SK-N-SH (cell line): ENCODE data around the gene IARS2. TPM values are rescaled to one million over a fixed set of nuclear protein-coding genes. Genes with fewer than 3 reads are reported as not detected.

Experiments
- CTCF ChIA-PET: fragments of 300-600, 350-600 bp; formaldehyde crosslinking; extraction: SDS; loops from one replicate; lab custom pipeline; 2021; lab: Yijun Ruan, JAX
- POLR2A ChIA-PET: fragments of 350-600 bp; sonication (Branson Sonifier 250); formaldehyde crosslinking; extraction: SDS; loops from one replicate; lab custom pipeline; 2020; ENCODE audit warnings: antibody characterized with exemption, inconsistent platforms; lab: Yijun Ruan, JAX
- DNase-seq: peaks from one replicate; pipeline ENCODE4 v3.0.0; 2012
- H2AFZ ChIP-seq: fragments of 200-600 bp; sonication (generic); 2 replicates; pipeline ENCODE4 v1.8.1; 2016; ENCODE audit warnings: antibody characterized with exemption, mild to moderate bottlenecking, low read depth
- H3F3A ChIP-seq: fragments of 200-600 bp; sonication (generic); replicated peaks from 2 replicates; pipeline ENCODE3; 2016; ENCODE audit warnings: antibody characterized with exemption, mild to moderate bottlenecking; ENCODE audit not compliant: insufficient read depth
- H3K27ac ChIP-seq, 2 experiments: fragments of 200-500 bp in 1 of 2; fragments of 200-600 bp in 1 of 2; sonication (Bioruptor generic) in 1 of 2; sonication (generic), shearing (Covaris generic) in 1 of 2; 2 replicates each; pipeline versions ENCODE4 v1.5.1 to v1.6.1; 2014 to 2016; ENCODE audit warnings: low read depth in 2 of 2, inconsistent platforms in 1 of 2, low read length in 1 of 2, mild to moderate bottlenecking in 1 of 2, mixed read lengths in 1 of 2
- H3K27me3 ChIP-seq: fragments of 200-600 bp; sonication (generic), shearing (Covaris generic); 2 replicates; pipeline ENCODE4 v1.6.1; 2016; ENCODE audit warnings: mixed run types; ENCODE audit not compliant: insufficient read depth
- H3K36me3 ChIP-seq, 2 experiments: fragments of 200-500 bp in 1 of 2; fragments of 200-600 bp in 1 of 2; sonication (Bioruptor generic) in 1 of 2; sonication (generic) in 1 of 2; replicated peaks in 1 of 2; 2 replicates each; pipeline versions ENCODE3 to v1.5.1; 2014 to 2016; ENCODE audit warnings: low read length in 1 of 2, mild to moderate bottlenecking in 1 of 2; ENCODE audit not compliant: insufficient read depth in 2 of 2, control insufficient read depth in 1 of 2
- H3K4me1 ChIP-seq, 2 experiments: fragments of 200-500 bp in 1 of 2; fragments of 200-600 bp in 1 of 2; sonication (Bioruptor generic) in 1 of 2; sonication (generic), shearing (Covaris generic) in 1 of 2; 2 replicates each; pipeline versions ENCODE4 v1.5.1 to v1.6.1; 2014 to 2016; ENCODE audit warnings: low read depth in 1 of 2, low read length in 1 of 2, mixed run types in 1 of 2; ENCODE audit not compliant: insufficient read depth in 2 of 2, control insufficient read depth in 1 of 2
- H3K4me2 ChIP-seq: fragments of 200-600 bp; sonication (generic), shearing (Covaris generic); 2 replicates; pipeline ENCODE4 v1.6.1; 2017; ENCODE audit warnings: mixed run types
- H3K4me3 ChIP-seq, 2 experiments: fragments of 200-500 bp in 1 of 2; fragments of 200-600 bp in 1 of 2; sonication (Bioruptor generic) in 1 of 2; sonication (generic), shearing (Covaris generic) in 1 of 2; 2 replicates each; pipeline versions ENCODE4 v1.5.1 to v1.8.1; 2014 to 2016; ENCODE audit warnings: low read depth in 2 of 2, inconsistent platforms in 1 of 2, low read length in 1 of 2, mild to moderate bottlenecking in 1 of 2, mixed read lengths in 1 of 2, moderate library complexity in 1 of 2
- H3K79me2 ChIP-seq: fragments of 200-600 bp; sonication (generic); 2 replicates; pipeline ENCODE4 v1.8.1; 2017; ENCODE audit warnings: mild to moderate bottlenecking; ENCODE audit not compliant: insufficient read depth
- H3K9ac ChIP-seq: fragments of 200-600 bp; sonication (generic); 2 replicates; pipeline ENCODE4 v1.6.1; 2017; ENCODE audit warnings: mixed run types
- H3K9me2 ChIP-seq: fragments of 200-600 bp; sonication (generic); 2 replicates; pipeline ENCODE4 v1.6.1; 2017; ENCODE audit warnings: mixed run types
- H3K9me3 ChIP-seq: fragments of 200-600 bp; sonication (generic); 2 replicates; pipeline ENCODE4 v1.6.1; 2017; ENCODE audit warnings: mixed run types, mild to moderate bottlenecking, moderate library complexity
- H4K20me1 ChIP-seq: fragments of 200-600 bp; sonication (generic); 2 replicates; pipeline ENCODE4 v1.6.1; 2017; ENCODE audit warnings: mild to moderate bottlenecking, mixed run types; ENCODE audit not compliant: insufficient read depth
- CTCF ChIP-seq: fragments of 200-600 bp; sonication (generic); IDR thresholded peaks from 2 replicates; pipeline ENCODE4 v1.6.1; 2017; ENCODE audit warnings: antibody characterized with exemption, mild to moderate bottlenecking, moderate library complexity
- ELF1 ChIP-seq: IDR thresholded peaks from 2 replicates; pipeline ENCODE4 v1.4.0; 2012
- EP300 ChIP-seq, 2 experiments: IDR thresholded peaks; 2 replicates each; pipeline versions ENCODE4 v1.4.0 to v1.6.1; 2012; ENCODE audit warnings: borderline replicate concordance in 1 of 2, low read depth in 1 of 2, low read length in 1 of 2
- EZH2phosphoT487 ChIP-seq: fragments of 200-600 bp; sonication (generic); IDR thresholded peaks from 2 replicates; pipeline ENCODE4 v1.6.1; 2017; ENCODE audit warnings: low read depth, mixed run types, mild to moderate bottlenecking, antibody characterized with exemption, moderate library complexity, borderline replicate concordance
- FOXJ3 ChIP-seq: sonication (generic); formaldehyde crosslinking; IDR thresholded peaks from 2 replicates; pipeline ENCODE4 v1.5.1; 2020; ENCODE audit warnings: mild to moderate bottlenecking, missing genetic modification reagents
- FOXM1 ChIP-seq: IDR thresholded peaks from 2 replicates; pipeline ENCODE4 v1.4.0; 2012; ENCODE audit warnings: low read depth, mild to moderate bottlenecking
- GABPA ChIP-seq: IDR thresholded peaks from 2 replicates; pipeline ENCODE4 v1.4.0; 2012; ENCODE audit warnings: low read depth, mild to moderate bottlenecking
- GATA2 ChIP-seq: sonication (generic); formaldehyde crosslinking; IDR thresholded peaks from 2 replicates; pipeline ENCODE4 v1.5.0; 2020; ENCODE audit warnings: mild to moderate bottlenecking, missing genetic modification reagents
- MEF2A ChIP-seq: IDR thresholded peaks from 2 replicates; pipeline ENCODE4 v1.4.0; 2012; ENCODE audit warnings: low read depth, borderline replicate concordance
- NFIC ChIP-seq: IDR thresholded peaks from 2 replicates; pipeline ENCODE4 v1.4.0; 2012; ENCODE audit warnings: borderline replicate concordance
- NRF1 ChIP-seq: IDR thresholded peaks from 2 replicates; pipeline ENCODE4 v1.6.1; 2012; ENCODE audit warnings: low read depth, mild to moderate bottlenecking, low read length
- RAD21 ChIP-seq: IDR thresholded peaks from 2 replicates; pipeline ENCODE4 v1.6.1; 2012; ENCODE audit warnings: mild to moderate bottlenecking, low read length
- RFX5 ChIP-seq: IDR thresholded peaks from 2 replicates; pipeline ENCODE4 v1.6.1; 2012; ENCODE audit warnings: mild to moderate bottlenecking, improper control_type of control experiment, low read length
- RXRA ChIP-seq: IDR thresholded peaks from 2 replicates; pipeline ENCODE4 v1.4.0; 2012; ENCODE audit warnings: low read depth, mild to moderate bottlenecking, borderline replicate concordance
- TAF1 ChIP-seq: IDR thresholded peaks from 2 replicates; pipeline ENCODE4 v1.6.1; 2012; ENCODE audit warnings: low read depth, mild to moderate bottlenecking, low read length, moderate library complexity, borderline replicate concordance
- USF1 ChIP-seq: IDR thresholded peaks from 2 replicates; pipeline ENCODE4 v1.4.0; 2012; ENCODE audit warnings: low read depth, borderline replicate concordance
- YY1 ChIP-seq: IDR thresholded peaks from 2 replicates; pipeline ENCODE4 v1.4.0; 2012; ENCODE audit warnings: low read depth, mild to moderate bottlenecking
- ZBTB33 ChIP-seq: IDR thresholded peaks from 2 replicates; pipeline ENCODE4 v1.4.0; 2012; ENCODE audit warnings: low read depth, borderline replicate concordance
- WGBS: methylation state at CpG from one replicate; pipeline ENCODE4 v1.1.6; 2017; ENCODE audit warnings: low lambda C conversion rate; 5-methylcytosine and 5-hydroxymethylcytosine counted together
- polyA plus RNA-seq, 3 experiments: library from polyadenylated mRNA; depleted of rRNA; stranded (reverse); fragments of >200 nt; gene quantifications; 2 replicates each; pipeline ENCODE4 v1.2.3, GENCODE V29; 2012
- TF ChIP-seq, protein P1 (sequence below): fragments of 150-350 bp; IDR thresholded peaks from 2 replicates; pipeline ENCODE4 v1.6.1; 2016; ENCODE audit warnings: mild to moderate bottlenecking, low read depth, low read length
- TF ChIP-seq, protein P2 (sequence below): IDR thresholded peaks from 2 replicates; pipeline ENCODE4; 2012
- TF ChIP-seq, protein P3 (sequence below): IDR thresholded peaks from 2 replicates; pipeline ENCODE4 v1.4.0; 2012; ENCODE audit warnings: low read depth

IARS2 gene
- polyA plus RNA-seq, 1 of the 3 experiments (the other 2 are of a cell fraction), result 25.7 TPM

GRCh38 chr1:220151454-220151853 is 57.5 kb downstream of the IARS2 start:
- no peak for DNase-seq
- Histone ChIP-seq H2AFZ (no peak overlapping the region), H4K20me1 (no peaks in the 10 kb centered on the region), H3K9ac (no peak overlapping the region), H3K27me3 (no peaks in the 10 kb centered on the region), H3K4me1 (no peaks in the 10 kb centered on the region), H3K9me3 (no peaks in the 10 kb centered on the region), H3F3A (peaks cover 25% of the 10 kb centered on the region), H3K9me2 (no peaks in the 10 kb centered on the region), H3K27ac (no peak overlapping the region), H3K79me2 (no peaks in the 10 kb centered on the region), H3K4me3 (no peak overlapping the region), H3K36me3 (peaks cover 69 to 83% of the 10 kb centered on the region in 2 experiments), H3K4me2 (no peak overlapping the region)
- 100% methylated on average over 3 of the region's 3 CpGs for WGBS
- TF ChIP-seq ELF1 (no peak), ZBTB33 (no peak), TAF1 (no peak), MEF2A (no peak), RXRA (no peak), RAD21 (no peak), EZH2phosphoT487 (no peak), NFIC (no peak), NRF1 (no peak), EP300 (IDR thresholded peaks at IDR 0.05; ENCODE audit: borderline replicate concordance in 1 of 2, low read depth in 1 of 2, low read length in 1 of 2) (no peak), YY1 (no peak), GABPA (no peak)
- TF ChIP-seq, protein P1, sequence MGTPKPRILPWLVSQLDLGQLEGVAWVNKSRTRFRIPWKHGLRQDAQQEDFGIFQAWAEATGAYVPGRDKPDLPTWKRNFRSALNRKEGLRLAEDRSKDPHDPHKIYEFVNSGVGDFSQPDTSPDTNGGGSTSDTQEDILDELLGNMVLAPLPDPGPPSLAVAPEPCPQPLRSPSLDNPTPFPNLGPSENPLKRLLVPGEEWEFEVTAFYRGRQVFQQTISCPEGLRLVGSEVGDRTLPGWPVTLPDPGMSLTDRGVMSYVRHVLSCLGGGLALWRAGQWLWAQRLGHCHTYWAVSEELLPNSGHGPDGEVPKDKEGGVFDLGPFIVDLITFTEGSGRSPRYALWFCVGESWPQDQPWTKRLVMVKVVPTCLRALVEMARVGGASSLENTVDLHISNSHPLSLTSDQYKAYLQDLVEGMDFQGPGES, result no peak
- TF ChIP-seq, protein P2, sequence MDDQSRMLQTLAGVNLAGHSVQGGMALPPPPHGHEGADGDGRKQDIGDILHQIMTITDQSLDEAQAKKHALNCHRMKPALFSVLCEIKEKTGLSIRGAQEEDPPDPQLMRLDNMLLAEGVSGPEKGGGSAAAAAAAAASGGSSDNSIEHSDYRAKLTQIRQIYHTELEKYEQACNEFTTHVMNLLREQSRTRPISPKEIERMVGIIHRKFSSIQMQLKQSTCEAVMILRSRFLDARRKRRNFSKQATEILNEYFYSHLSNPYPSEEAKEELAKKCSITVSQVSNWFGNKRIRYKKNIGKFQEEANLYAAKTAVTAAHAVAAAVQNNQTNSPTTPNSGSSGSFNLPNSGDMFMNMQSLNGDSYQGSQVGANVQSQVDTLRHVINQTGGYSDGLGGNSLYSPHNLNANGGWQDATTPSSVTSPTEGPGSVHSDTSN, result no peak
- CTCF ChIA-PET, result no interaction called here
- POLR2A ChIA-PET, result no interaction called here

- Histone ChIP-seq H3K4me3 (no peak overlapping the region), H3K79me2 (no peaks in the 10 kb centered on the region), H3K4me1 (no peaks in the 10 kb centered on the region), H3K9me3 (no peaks in the 10 kb centered on the region), H3K27me3 (no peaks in the 10 kb centered on the region), H3K4me2 (no peak overlapping the region), H3K9ac (no peak overlapping the region), H3K36me3 (peaks cover 71 to 86% of the 10 kb centered on the region in 2 experiments), H3F3A (peaks cover 11% of the 10 kb centered on the region), H3K27ac (no peak overlapping the region), H4K20me1 (no peaks in the 10 kb centered on the region), H3K9me2 (no peaks in the 10 kb centered on the region), H2AFZ (no peak overlapping the region)
- ChIA-PET CTCF (no interaction called here), POLR2A (no interaction called here)
- DNase-seq, result no peak
- TF ChIP-seq USF1 (no peak), RXRA (no peak), FOXJ3 (CRISPR knock-in tag) (no peak), FOXM1 (no peak), CTCF (no peak), RFX5 (no peak), GATA2 (CRISPR knock-in tag) (no peak)
- TF ChIP-seq, protein P1, result no peak
- TF ChIP-seq, protein P3, sequence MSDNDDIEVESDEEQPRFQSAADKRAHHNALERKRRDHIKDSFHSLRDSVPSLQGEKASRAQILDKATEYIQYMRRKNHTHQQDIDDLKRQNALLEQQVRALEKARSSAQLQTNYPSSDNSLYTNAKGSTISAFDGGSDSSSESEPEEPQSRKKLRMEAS, result no peak
Observed at GRCh38 chr1:220153147-220153546, 59.2 kb downstream of the IARS2 start.
